Esophagus squamous epithelium (tissue), 5 donors: Measurements from ENCODE around the gene COX20. TPM values are rescaled to one million over a fixed set of nuclear protein-coding genes. Genes with fewer than 3 reads are reported as not detected.

Experiments
- DNase-seq: peaks from one replicate; lab custom pipeline; 2025; lab: John Stamatoyannopoulos, UW
- H3K27ac ChIP-seq, 4 donors: fragments of 200-600 bp; sonication (generic); one replicate each; pipeline ENCODE4 v1.5.1; 2016 to 2019; ENCODE audit warnings: mild to moderate bottlenecking in 1 of 4
- H3K27me3 ChIP-seq, 4 donors: fragments of 200-600 bp; sonication (generic); 1 replicate in 3 of 4; 2 replicates in 1 of 4; pipeline versions ENCODE4 v1.5.1 to v1.6.0; 2017 to 2021; ENCODE audit warnings: antibody characterized with exemption in 1 of 4
- H3K36me3 ChIP-seq, 3 donors: fragments of 200-600 bp; sonication (generic); one replicate each; pipeline ENCODE4 v1.5.1; 2016 to 2019
- H3K4me1 ChIP-seq, 3 donors: fragments of 200-600 bp; sonication (generic); one replicate each; pipeline ENCODE4 v1.5.1; 2017 to 2019
- H3K4me3 ChIP-seq, 4 donors: fragments of 200-600 bp; sonication (generic); 1 replicate in 3 of 4; 2 replicates in 1 of 4; pipeline ENCODE4 v1.5.1; 2016 to 2019; ENCODE audit warnings: mild to moderate bottlenecking in 2 of 4, moderate library complexity in 1 of 4
- H3K9me3 ChIP-seq, 3 donors: fragments of 200-600 bp; sonication (generic); one replicate each; pipeline ENCODE4 v1.5.1; 2016 to 2019
- CTCF ChIP-seq, 6 experiments: fragments of 450-650 bp in 4 of 6; fragments of 200-600 bp in 2 of 6; sonication (generic) in 2 of 6; IDR thresholded peaks; one replicate each; pipeline ENCODE4 v1.5.1; 2016 to 2019; ENCODE audit warnings: antibody characterized with exemption in 6 of 6, mild to moderate bottlenecking in 4 of 6, moderate library complexity in 4 of 6
- POLR2A ChIP-seq, 4 donors: fragments of 450-650 bp; IDR thresholded peaks; one replicate each; pipeline ENCODE4 v1.6.1; 2017; ENCODE audit warnings: antibody characterized with exemption in 4 of 4, mild to moderate bottlenecking in 4 of 4, moderate library complexity in 3 of 4
- WGBS, 2 donors: methylation state at CpG; one replicate each; pipeline ENCODE4 v1.1.5; 2018; 5-methylcytosine and 5-hydroxymethylcytosine counted together
- intact Hi-C: fragments of 100-400 bp; cut with DNase I; formaldehyde crosslinking; loops from one replicate; pipeline ENCODE4 v1.15.0; 2022
- total RNA-seq, 4 donors: library from RNA; depleted of rRNA; stranded (reverse); fragments of >200 nt; gene quantifications; one replicate each; pipeline ENCODE4 v1.1.0, GENCODE V29; 2016
- donor health status: DM: yes; HTN: yes; CAD: no.

Gene COX20
- total RNA-seq, 4 donors from 2014 or later = 19.2 to 48.4 (median 37.0) TPM

GRCh38 chr1:244893836-244894235, 58.4 kb downstream of the COX20 start:
- no peaks in the 10 kb centered on the region for H3K4me1 ChIP-seq
- no peaks in the 10 kb centered on the region for H3K36me3 ChIP-seq
- no peaks in the 10 kb centered on the region for H3K9me3 ChIP-seq
- intact Hi-C loops = no loop called here
- TF ChIP-seq POLR2A (IDR thresholded peaks at IDR 0.05) (no peak), CTCF (IDR thresholded peaks at IDR 0.05) (no peak)
- WGBS, 2 donors = 91 to 92% methylated on average over 6 to 7 of the region's 7 CpGs
- DNase-seq = no peak
- H3K27ac ChIP-seq = no peak overlapping the region
- no peaks in the 10 kb centered on the region for H3K27me3 ChIP-seq
- no peak overlapping the region for H3K4me3 ChIP-seq

Other genes with a start within 250 kb of the COX20 start
- 10 to 100 TPM; 18.8 to 32.0 (median 30.4) TPM for gene DESI2, start 182.5 kb upstream of the COX20 start, total RNA-seq
- gene HNRNPU, start 28.9 kb downstream of the COX20 start, total RNA-seq = 100 to 1,000 TPM; 176 to 308 (median 257) TPM